Heart right ventricle (tissue), 16 donors: ENCODE results near the gene GLRA2. TPM values are rescaled to one million over a fixed set of nuclear protein-coding genes. Genes with fewer than 3 reads are reported as not detected.

Experiments used
- ATAC-seq, 8 donors: fragments of 200-7000 bp; cut with Tn5 transposase; one replicate each; pipeline ENCODE4 v1.9.1; 2020; ENCODE audit warnings: mild to moderate bottlenecking in 8 of 8, moderate library complexity in 8 of 8, moderate number of reproducible peaks in 1 of 8
- DNase-seq, 2 donors: peaks; one replicate each; pipeline ENCODE4 v3.0.0-alpha.2; 2020
- H3K27ac ChIP-seq, 10 donors: fragments of 200-600 bp; sonication (generic) in 2 of 10; one replicate each; pipeline versions ENCODE4 v1.5.0 to v1.8.0; 2020 to 2022; ENCODE audit warnings: mild to moderate bottlenecking in 3 of 10
- H3K27me3 ChIP-seq, 7 donors: fragments of 200-600 bp; one replicate each; pipeline ENCODE4 v1.8.0; 2021 to 2022; ENCODE audit warnings: mild to moderate bottlenecking in 2 of 7
- H3K36me3 ChIP-seq, 9 donors: fragments of 200-600 bp; sonication (generic) in 1 of 9; one replicate each; pipeline versions ENCODE4 v1.5.0 to v1.8.0; 2020 to 2022; ENCODE audit warnings: mild to moderate bottlenecking in 2 of 9
- H3K4me1 ChIP-seq, 9 donors: fragments of 200-600 bp; sonication (generic) in 1 of 9; one replicate each; pipeline versions ENCODE4 v1.5.0 to v1.8.0; 2020 to 2022; ENCODE audit warnings: mild to moderate bottlenecking in 4 of 9
- H3K4me3 ChIP-seq, 10 donors: fragments of 200-600 bp; sonication (generic) in 2 of 10; one replicate each; pipeline versions ENCODE4 v1.5.0 to v1.8.0; 2020 to 2022; ENCODE audit warnings: mild to moderate bottlenecking in 7 of 10, moderate library complexity in 2 of 10
- H3K9me3 ChIP-seq, 11 donors: fragments of 200-600 bp in 10 of 11; sonication (generic) in 2 of 11; one replicate each; pipeline versions ENCODE4 v1.5.0 to v1.8.0; 2013 to 2022; ENCODE audit warnings: mild to moderate bottlenecking in 2 of 11, control low read depth in 1 of 11, moderate library complexity in 1 of 11
- WGBS, 2 donors: extraction: QIAGEN DNeasy Blood & Tissue Kit; methylation state at CpG; one replicate each; pipeline ENCODE4 v1.1.7; 2013; ENCODE audit warnings: inconsistent platforms in 1 of 2; 5-methylcytosine and 5-hydroxymethylcytosine counted together
- intact Hi-C, 10 donors: fragments of 100-400 bp; cut with DNase I; formaldehyde crosslinking; loops; one replicate each; pipeline versions ENCODE4 v1.11.1 to v1.14.2; 2022
- polyA plus RNA-seq, 2 donors: library from polyadenylated mRNA; stranded (reverse); fragments of 200-250 nt; gene quantifications; one replicate each; pipeline ENCODE4 v1.2.3, GENCODE V29; 2013
- total RNA-seq, 10 donors: library from RNA; stranded (reverse); fragmentation: NEBNext Ultra II Directional in 3 of 10; extraction: Animal tissue kit (Norgen Biotek cat#: 25700) in 3 of 10; gene quantifications; one replicate each; pipeline versions ENCODE4 v1.2.1 to v1.2.4, GENCODE V29; 2021 to 2023
- TF ChIP-seq, protein P1 (sequence below), 9 donors: fragments of 200-600 bp; sonication (generic) in 2 of 9; IDR thresholded peaks; one replicate each; pipeline versions ENCODE4 v1.5.0 to v1.8.0; 2021 to 2022; ENCODE audit warnings: antibody characterized with exemption in 9 of 9, mild to moderate bottlenecking in 5 of 9, moderate library complexity in 1 of 9
- donor health status: Arrhythmogenic right ventricular cardiomyopathy.
- donor health status: ischemic (EF 13 %, LVEDD 7.1; RV severe dilation, severe dysfunction).
- donor health status: healthy with polysubstance abuse.
- donor health status: DM: no; HTN: yes; CAD: no.
- donor health status: DM: no; HTN: no; CAD: no.
- donor health status: ischemic (EF 25% LVEDD 6.9; RV normal size, moderate dysfunction).
- donor health status: ischemic (EF 25% LVEDD 5.7; RV mildly dilated, moderate dysfunction).
- donor health status: healthy.
- donor health status: DM: yes; HTN: yes; CAD: no.
- donor health status: Ischemic cardiomyopathy.
- donor health status: ischemic (EF 35%, LVEDD 5.7; RV mildly dilated, moderate dysfunction).
- donor health status: nonischemic (EF 11% LVEDD 7.7; RV severe dilation, severe dysfunction).
- donor health status: DM: yes; HTN: yes; CAD: no.
- donor health status: PGD.
- donor health status: ischemic (EF 29% LVEDD 5.4; RV normal size, mild dysfunction).
- donor health status: nonischemic (EF 23%, LVEDD 6.1; RV moderate dilation, normal function).

Gene GLRA2
- total and polyA plus RNA-seq, 12 donors, result not detected

DNA sequence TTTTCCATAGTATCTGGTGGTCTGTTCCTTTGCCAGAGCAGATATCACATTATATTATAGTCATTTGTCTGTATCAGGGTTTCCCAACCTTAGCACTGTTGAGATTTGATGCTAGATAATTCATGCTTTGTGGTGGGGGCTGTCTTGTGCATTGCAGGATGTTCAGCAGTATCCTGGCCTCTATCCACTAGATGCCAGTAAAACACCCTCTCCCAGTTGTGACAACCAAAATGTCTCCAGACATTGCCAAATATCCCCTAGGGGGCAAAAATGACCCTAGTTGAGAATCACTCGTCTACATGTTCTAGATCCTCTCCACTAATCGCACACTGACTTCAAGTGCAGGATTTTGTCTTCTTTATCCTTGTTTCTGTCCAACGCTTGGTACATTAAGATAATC lies 182.8 kb downstream of the GLRA2 start:
- Histone ChIP-seq H3K27me3 (no peaks in the 10 kb centered on the region), H3K4me1 (no peaks in the 10 kb centered on the region), H3K36me3 (no peaks in the 10 kb centered on the region), H3K4me3 (no peak overlapping the region), H3K27ac (no peak overlapping the region), H3K9me3 (no peaks in the 10 kb centered on the region)
- intact Hi-C loops, result loop anchor here in 1 of 10 donors (10.0 kb wide), 1 partner anchor 417 kb away; no protein-coding TSS in a partner anchor
- ATAC-seq, result no peak
- TF ChIP-seq, protein P1, sequence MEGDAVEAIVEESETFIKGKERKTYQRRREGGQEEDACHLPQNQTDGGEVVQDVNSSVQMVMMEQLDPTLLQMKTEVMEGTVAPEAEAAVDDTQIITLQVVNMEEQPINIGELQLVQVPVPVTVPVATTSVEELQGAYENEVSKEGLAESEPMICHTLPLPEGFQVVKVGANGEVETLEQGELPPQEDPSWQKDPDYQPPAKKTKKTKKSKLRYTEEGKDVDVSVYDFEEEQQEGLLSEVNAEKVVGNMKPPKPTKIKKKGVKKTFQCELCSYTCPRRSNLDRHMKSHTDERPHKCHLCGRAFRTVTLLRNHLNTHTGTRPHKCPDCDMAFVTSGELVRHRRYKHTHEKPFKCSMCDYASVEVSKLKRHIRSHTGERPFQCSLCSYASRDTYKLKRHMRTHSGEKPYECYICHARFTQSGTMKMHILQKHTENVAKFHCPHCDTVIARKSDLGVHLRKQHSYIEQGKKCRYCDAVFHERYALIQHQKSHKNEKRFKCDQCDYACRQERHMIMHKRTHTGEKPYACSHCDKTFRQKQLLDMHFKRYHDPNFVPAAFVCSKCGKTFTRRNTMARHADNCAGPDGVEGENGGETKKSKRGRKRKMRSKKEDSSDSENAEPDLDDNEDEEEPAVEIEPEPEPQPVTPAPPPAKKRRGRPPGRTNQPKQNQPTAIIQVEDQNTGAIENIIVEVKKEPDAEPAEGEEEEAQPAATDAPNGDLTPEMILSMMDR (IDR thresholded peaks at IDR 0.05), result no peak
- DNase-seq, result no peak
- 84 to 90% methylated on average over 3 of the region's 3 CpGs for WGBS, 2 donors

- H3K27ac ChIP-seq, result no peak overlapping the region
- TF ChIP-seq, protein P1 (IDR thresholded peaks at IDR 0.05), result no peak
- no peaks in the 10 kb centered on the region for H3K9me3 ChIP-seq
- no peaks in the 10 kb centered on the region for H3K36me3 ChIP-seq
- no peaks in the 10 kb centered on the region for H3K4me1 ChIP-seq
- intact Hi-C loops, result loop anchor here in 1 of 10 donors (10.0 kb wide), 1 partner anchor 423 kb away; no protein-coding TSS in a partner anchor
- DNase-seq (no peak), ATAC-seq (no peak)
- no peak overlapping the region for H3K4me3 ChIP-seq
- WGBS, 2 donors, result 84% methylated on average over 3 of the region's 3 CpGs
- H3K27me3 ChIP-seq, result no peaks in the 10 kb centered on the region
These were observed 188.6 kb downstream of the GLRA2 start for GRCh38 chrX:14717949-14718348.

DNA sequence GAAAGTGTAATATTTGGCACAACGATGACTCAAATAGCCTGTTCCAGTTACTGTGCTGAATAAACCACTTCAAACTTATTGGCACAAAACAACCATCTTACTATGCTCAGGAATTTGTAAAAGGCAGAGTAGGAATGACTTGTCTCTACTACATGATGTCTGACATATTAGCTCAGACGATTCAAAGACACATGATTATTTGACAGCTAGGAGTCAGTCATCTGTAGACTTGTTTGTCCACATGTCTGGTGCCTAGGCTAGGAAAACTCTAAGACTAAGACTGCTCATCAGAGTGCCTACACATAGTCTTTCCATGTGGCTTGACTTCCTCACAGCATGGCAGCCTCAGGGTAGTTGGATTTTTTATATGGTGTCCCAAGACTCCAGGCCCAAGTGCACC lies 189.1 kb downstream of the GLRA2 start:
- 73 to 82% methylated on average over 2 of the region's 2 CpGs for WGBS, 2 donors
- no peak for ATAC-seq
- Histone ChIP-seq H3K4me1 (no peaks in the 10 kb centered on the region), H3K27ac (no peak overlapping the region), H3K36me3 (no peaks in the 10 kb centered on the region), H3K9me3 (no peaks in the 10 kb centered on the region), H3K4me3 (no peak overlapping the region), H3K27me3 (no peaks in the 10 kb centered on the region)
- TF ChIP-seq, protein P1 (IDR thresholded peaks at IDR 0.05), result no peak
- intact Hi-C loops, result loop anchor here in 1 of 10 donors (10.0 kb wide), 1 partner anchor 424 kb away; no protein-coding TSS in a partner anchor
- DNase-seq, result no peak

DNA sequence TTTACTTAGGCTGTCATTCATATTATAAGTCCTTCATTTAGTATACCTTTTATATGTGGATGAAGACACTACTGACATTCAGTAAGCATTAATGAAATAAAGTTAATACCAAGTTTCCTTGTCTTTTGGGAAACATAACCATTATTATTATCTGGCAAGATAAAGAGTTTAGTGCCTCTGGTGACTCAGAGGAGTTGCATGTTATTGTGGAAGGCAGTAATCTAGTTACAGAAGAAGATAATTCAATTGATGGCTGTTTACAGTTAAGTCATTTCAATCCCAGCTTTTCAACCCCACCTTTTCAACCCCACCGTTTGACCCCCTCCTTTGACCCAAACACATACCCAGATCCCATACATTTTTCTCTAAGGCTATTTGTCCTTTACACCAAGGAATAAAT lies 199.7 kb downstream of the GLRA2 start:
- intact Hi-C loops, result no loop called here
- ATAC-seq (no peak), DNase-seq (no peak)
- peaks cover 0 to 10% (median 0%) of the 10 kb centered on the region in 11 donors for H3K9me3 ChIP-seq
- 56 to 65% methylated on average over 1 of the region's 1 CpG for WGBS, 2 donors
- H3K27me3 ChIP-seq, result peaks cover 0 to 2% (median 0%) of the 10 kb centered on the region in 7 donors
- no peaks in the 10 kb centered on the region for H3K4me1 ChIP-seq
- H3K27ac ChIP-seq, result no peak overlapping the region
- no peaks in the 10 kb centered on the region for H3K36me3 ChIP-seq
- TF ChIP-seq, protein P1 (IDR thresholded peaks at IDR 0.05), result no peak
- no peak overlapping the region for H3K4me3 ChIP-seq
